Uterus (tissue), 2 donors: ENCODE measurements around the gene TREM1.

Experiments used
- CTCF ChIP-seq, 4 experiments: fragments of 200-600 bp in 2 of 4; fragments of 450-650 bp in 2 of 4; sonication (generic) in 2 of 4; IDR thresholded peaks; one replicate each; pipeline ENCODE4 v1.5.1; 2016 to 2019; ENCODE audit warnings: antibody characterized with exemption in 4 of 4, mild to moderate bottlenecking in 2 of 4, moderate library complexity in 1 of 4
- POLR2A ChIP-seq, 2 donors: fragments of 450-650 bp; IDR thresholded peaks; one replicate each; pipeline ENCODE4 v1.6.1; 2016; ENCODE audit warnings: antibody characterized with exemption in 2 of 2, mild to moderate bottlenecking in 1 of 2, moderate library complexity in 1 of 2

GRCh38 chr6:41334482-41335040 lies 48.1 kb upstream of the TREM1 start:
- TF ChIP-seq POLR2A (IDR thresholded peaks at IDR 0.05) (no peak), CTCF (IDR thresholded peaks at IDR 0.05) (no peak)
